Erythroblast (primary cell): Measurements from ENCODE around the gene NID1.

Source experiments
- GATA1 ChIP-seq: IDR thresholded peaks from 2 replicates; pipeline ENCODE4 v1.6.1; 2011; ENCODE audit warnings: low read depth, mild to moderate bottlenecking, control low read depth, low read length, moderate library complexity
- POLR2A ChIP-seq: IDR thresholded peaks from 2 replicates; pipeline ENCODE4 v1.6.1; 2011; ENCODE audit warnings: mild to moderate bottlenecking, low read length

GRCh38 chr1:235986869-235987268 is 78.0 kb downstream of the NID1 start:
- no peak for TF ChIP-seq POLR2A
- TF ChIP-seq GATA1: no peak
